GM19452 (cell line): ENCODE measurements around the gene HSPBP1.
"Not testable (repeated sequence)": the region's sequence is repeated elsewhere in the genome, so short reads cannot be mapped to it uniquely, and the experiment has no call there.

Experiments
- ATAC-seq: cut with Tn5 transposase; IDR thresholded peaks from one replicate; pipeline ENCODE4 v1.9.1; 2021; ENCODE audit not compliant: unreplicated experiment

The HSPBP1 gene

GRCh38 chr19:55279770-55280643, at the start of gene HSPBP1:
Gene HSPBP1, minus strand, starts transcription at chr19:55280110. Its CDS starts 502 bp downstream, at chr19:55279608.
- no peak for ATAC-seq

GRCh38 chr19:55328774-55329318, 48.9 kb upstream of the HSPBP1 start:
- ATAC-seq, result not testable (repeated sequence)

DNA sequence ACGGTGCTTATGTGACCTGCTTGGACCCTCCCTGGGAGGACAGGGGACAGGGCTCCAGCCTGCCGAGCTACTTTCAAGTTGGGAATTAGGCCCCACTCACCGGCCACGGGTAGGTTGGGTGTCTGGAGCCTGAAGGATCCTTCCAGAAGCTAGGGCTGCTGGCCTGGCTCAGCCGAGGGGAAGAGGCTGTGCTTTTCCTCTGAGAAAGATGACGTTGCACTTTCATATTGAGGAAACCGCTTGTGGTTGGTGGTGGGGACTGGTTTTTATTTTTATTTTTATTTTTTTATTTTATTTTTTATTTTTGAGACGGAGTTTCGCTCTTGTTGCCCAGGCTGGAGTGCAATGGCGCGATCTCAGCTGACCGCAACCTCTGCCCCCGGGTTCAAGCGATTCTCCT, 45.3 kb upstream of the HSPBP1 start, which contains the start of gene TMEM150B:
Gene TMEM150B, minus strand, starts transcription at position 170 of the 400 bp plus-strand sequence. CDS start 4,305 bp downstream, outside the sequence.
- ATAC-seq, result no peak

DNA sequence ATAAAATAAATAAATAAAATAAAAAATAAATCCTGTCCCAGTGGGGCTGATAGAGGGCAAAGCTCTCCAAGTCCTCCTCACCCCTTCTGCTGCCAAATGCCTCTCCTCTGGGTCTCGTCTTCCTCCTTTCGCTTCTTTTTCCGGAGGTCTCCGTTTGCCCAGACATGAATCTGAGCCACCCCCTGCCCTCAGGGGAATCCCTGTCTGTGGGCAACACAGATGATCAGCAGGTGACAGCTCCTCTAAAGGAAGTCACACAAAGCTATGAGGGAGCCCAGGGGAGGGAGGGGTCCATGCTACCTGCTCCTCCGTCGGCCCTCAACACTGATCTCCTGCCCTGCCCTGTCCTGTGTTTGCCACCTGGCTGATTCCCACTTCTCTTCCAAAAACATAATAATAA, 44.8 kb upstream of the HSPBP1 start:
- no peak for ATAC-seq

GRCh38 chr19:55322204-55322885, 42.4 kb upstream of the HSPBP1 start:
- ATAC-seq, result no peak

DNA sequence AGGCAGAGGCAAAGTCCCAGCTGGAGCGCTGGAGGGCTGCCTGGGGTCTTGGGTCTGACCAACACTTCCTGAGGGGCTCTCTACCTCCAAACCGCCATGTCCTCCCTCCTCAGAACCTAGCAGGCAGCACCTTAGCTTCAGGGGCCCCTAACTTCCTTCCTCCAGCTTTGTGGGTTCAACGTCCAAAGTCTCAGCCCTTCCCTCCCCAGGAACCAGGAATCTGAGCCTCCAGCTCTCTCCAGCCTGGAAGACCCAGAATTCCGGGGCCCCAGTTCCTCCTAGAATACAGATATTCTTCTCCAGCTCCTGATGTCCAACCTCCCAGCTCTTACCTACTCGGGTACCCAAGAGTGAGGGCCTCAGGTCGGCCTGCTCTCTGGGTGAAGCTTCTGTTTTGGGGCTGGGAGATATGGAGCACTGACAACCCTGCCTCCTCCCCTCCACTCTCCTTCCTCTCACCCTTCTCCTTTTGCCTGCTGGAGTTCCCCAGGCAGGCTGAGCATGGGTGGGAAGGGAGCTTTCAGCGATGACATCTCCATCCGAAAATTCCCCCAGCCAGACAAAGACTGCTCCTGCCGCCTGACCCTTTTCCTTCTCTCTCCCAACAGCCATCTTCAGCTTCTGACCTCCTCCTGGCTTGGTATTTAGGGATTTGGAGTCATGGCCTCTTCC, 41.7 kb upstream of the HSPBP1 start:
- ATAC-seq, result no peak

- ATAC-seq, result no peak
Observed at GRCh38 chr19:55320844-55321419, 41.0 kb upstream of the HSPBP1 start.

DNA sequence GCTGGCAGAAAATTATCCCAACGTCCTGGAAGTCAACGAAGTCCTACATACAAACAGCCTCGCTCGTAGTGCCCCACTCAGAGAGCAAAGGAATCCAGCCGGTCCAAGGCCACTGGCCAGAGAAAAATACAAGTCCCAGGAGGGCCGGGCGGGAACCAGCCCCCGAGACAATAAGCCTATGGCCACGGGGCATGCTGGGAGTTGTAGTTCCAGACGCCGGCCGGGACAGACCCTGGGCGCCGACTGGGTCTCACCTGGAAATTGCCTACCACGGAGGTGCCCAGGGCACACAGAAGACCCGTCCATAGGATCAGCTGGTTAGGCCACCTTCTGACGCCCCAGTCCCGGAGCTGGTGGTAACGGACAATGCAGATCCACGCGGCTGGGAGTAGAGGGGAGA, 39.9 kb upstream of the HSPBP1 start:
- no peak for ATAC-seq

GRCh38 chr19:55316646-55317045, 36.7 kb upstream of the HSPBP1 start:
- ATAC-seq, result no peak

DNA sequence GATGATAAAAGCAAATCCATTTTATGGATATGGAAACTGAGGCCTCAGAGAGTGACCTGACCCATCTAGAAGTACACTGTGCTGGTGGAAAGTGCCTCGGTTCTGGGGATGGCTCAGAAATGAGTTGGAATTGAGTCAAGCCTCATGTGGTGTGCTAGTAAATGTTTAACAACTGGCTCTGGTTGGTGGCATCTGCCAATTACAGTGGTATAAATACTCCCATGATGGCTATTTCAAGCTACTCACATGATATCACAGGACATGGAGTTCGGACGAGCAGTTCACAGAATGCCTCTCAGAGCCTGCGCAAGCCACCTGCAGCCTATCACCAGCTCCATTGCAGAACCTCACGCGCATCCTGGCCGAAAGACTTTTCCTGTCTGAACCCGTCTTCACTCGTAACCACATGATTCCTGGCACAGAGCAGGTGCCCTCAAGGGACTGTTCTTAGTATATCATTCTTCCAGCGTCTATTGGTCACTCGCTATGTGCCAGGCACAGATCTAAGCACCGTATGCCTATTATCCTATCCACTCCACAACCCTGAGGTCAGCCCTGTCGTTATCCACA, 36.1 kb upstream of the HSPBP1 start:
- ATAC-seq, result no peak

- no peak for ATAC-seq
Observed at GRCh38 chr19:55314396-55314795, 34.5 kb upstream of the HSPBP1 start.

GRCh38 chr19:55312621-55313512, 33.0 kb upstream of the HSPBP1 start:
- no peak for ATAC-seq

DNA sequence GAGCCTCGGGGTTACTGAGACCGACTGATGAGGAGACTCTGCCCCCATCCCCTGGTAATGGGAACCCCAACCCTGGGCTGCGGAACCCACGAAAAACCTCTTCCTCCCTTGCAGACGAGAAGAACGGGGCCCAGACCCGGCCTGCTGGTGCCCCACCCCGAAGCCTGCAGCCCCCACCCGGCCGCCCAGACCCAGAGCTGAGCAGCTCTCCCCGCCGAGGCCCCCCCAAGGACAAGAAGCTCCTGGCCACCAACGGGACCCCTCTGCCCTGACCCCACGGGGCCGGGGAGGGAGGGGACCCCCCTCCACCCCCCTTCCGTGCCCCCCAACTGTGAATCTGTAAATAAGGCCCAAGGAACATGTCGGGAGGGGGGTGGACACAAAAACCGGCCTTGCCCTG, 31.9 kb upstream of the HSPBP1 start:
- ATAC-seq, result no peak

DNA sequence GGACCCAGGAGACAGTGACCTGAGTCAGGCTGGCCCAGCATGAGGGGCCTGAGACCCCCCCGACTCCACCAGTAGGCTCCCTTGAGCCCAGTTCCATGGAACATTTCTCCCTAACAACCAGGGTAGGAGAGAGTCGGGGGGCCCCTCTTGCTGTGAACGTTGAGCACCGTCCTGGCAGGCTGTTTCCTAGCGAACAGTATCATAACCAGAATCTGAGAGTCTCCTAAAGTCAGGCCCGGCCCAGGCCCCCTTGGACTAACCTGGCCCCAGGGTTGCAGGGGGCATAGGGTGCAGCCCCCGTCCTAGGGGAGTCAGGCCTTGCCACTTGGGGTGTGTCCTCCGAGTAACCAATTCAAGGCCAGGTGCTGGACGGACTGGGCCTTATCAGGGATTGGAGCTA, 31.5 kb upstream of the HSPBP1 start:
- ATAC-seq, result no peak

DNA sequence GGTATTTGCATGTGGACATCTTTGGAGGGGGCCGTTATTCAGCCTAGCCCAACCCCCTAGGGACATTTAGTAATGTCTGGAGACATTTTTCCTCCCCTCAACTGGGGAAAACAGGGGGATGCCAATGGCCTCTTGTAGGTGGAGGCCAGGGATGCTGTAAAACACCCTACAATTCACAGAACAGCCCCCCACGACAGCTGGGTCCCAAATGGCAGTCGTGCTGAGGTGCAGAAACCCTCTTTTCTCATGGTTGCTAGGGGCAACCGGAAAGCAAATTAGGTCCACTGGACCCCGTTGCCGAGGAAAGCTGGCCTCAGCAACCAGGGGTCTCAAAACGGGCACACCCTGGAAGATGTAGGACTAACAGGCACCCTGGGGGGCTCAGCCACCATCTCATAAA, 30.6 kb upstream of the HSPBP1 start:
- no peak for ATAC-seq

DNA sequence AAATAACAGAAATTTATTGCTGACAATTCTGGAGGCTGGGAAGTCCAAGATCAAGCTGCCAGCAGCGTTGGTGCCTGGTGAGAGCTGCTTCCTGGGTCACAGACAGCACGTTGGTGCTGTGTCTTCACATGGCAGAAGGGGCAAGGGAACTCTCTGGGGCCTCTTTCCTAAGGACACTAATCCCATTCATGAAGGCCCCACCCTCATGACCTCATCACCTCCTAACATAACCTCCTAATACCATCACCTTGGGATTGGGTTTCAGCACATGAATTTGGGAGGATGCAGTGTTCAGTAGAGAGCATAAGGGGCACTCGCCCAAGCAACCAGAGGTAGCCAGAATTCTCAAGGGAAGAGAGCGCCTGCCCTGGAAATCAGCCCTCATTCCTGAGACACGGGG, 29.5 kb upstream of the HSPBP1 start:
- no peak for ATAC-seq

DNA sequence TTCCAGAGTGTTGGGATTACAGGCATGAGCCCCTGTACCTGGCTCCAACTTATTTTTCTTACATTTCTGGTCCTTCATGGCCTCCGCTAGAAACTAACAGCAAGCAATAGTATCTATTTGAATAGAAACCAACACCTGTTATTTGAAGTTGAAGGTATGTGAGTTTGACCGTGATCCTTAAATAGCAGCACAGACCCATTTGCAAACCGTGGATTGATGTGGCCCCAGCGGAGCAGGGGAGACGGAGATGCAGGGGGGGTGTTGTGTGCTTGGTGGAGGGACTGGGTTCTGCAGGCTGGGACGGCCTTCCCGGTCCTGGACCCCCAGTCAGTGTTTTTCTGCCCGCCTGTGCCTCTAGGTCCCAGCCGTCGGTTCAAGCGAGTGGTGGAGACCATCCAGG, 28.4 kb upstream of the HSPBP1 start:
- ATAC-seq, result no peak

DNA sequence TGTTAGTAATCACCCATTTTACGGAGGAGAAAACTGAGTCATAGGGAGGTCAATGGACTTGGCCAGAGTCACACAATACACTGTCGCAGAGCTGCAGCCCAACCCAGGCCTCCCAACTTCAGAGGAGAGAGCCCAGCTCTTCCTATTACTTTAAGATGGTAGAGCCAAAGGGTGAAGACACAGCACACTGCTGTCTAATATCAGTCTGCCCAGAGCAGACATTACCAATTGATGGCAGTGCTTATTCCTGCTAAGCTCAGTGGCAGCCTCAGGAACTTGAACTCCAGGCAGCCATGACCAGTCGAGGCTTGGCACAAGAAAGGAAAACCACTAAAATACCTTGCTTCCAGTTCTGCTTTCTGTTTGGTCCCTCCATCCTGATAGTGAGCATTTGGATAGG, 26.8 kb upstream of the HSPBP1 start:
- ATAC-seq, result no peak

- no peak for ATAC-seq
Observed at GRCh38 chr19:55305983-55306562, 26.2 kb upstream of the HSPBP1 start.
